ENCODE data around the gene SYTL2. TPM values are rescaled to one million over a fixed set of nuclear protein-coding genes. Genes with fewer than 3 reads are reported as not detected.

SYTL2 gene
- total and polyA plus RNA-seq, 2 experiments from 2014 or later: 3.4 to 7.2 TPM

GRCh38 chr11:85745626-85746025 lies 65.3 kb downstream of the SYTL2 start:
- no peak overlapping the region for H3K27ac Mint-ChIP-seq
- Histone ChIP-seq H3K4me3 (no peak overlapping the region), H3K4me1 (ENCODE audit: insufficient read depth) (peaks cover 25% of the 10 kb centered on the region), H3K27ac (ENCODE audit: low read depth) (no peak overlapping the region), H4K20me1 (replicated peaks; ENCODE audit: insufficient read depth) (no peaks in the 10 kb centered on the region), H3K36me3 (ENCODE audit: insufficient read depth) (no peaks in the 10 kb centered on the region), H3K27me3 (ENCODE audit: insufficient read depth) (no peaks in the 10 kb centered on the region), H3K79me2 (replicated peaks; ENCODE audit: insufficient read depth) (no peaks in the 10 kb centered on the region), H2AFZ (no peak overlapping the region), H3F3A (replicated peaks; ENCODE audit: low read depth) (no peaks in the 10 kb centered on the region), H3K4me2 (no peak overlapping the region), H3K9me2 (ENCODE audit: insufficient read depth) (no peaks in the 10 kb centered on the region; the same call in 1 of the 2 replicates)
- no peak for DNase-seq (ENCODE audit: low spot score)
- no peaks in the 10 kb centered on the region for H3K36me3 Mint-ChIP-seq (ENCODE audit: low read depth)
- H3K4me3 Mint-ChIP-seq: no peak overlapping the region
- H3K4me1 Mint-ChIP-seq: peaks cover 38% of the 10 kb centered on the region
- H3K27me3 Mint-ChIP-seq (ENCODE audit: insufficient read depth, low read depth, poor library complexity): peaks cover 2% of the 10 kb centered on the region
- no peak for ATAC-seq
- H3K9me3 Mint-ChIP-seq: no peaks in the 10 kb centered on the region
- TF ChIP-seq, protein P1, sequence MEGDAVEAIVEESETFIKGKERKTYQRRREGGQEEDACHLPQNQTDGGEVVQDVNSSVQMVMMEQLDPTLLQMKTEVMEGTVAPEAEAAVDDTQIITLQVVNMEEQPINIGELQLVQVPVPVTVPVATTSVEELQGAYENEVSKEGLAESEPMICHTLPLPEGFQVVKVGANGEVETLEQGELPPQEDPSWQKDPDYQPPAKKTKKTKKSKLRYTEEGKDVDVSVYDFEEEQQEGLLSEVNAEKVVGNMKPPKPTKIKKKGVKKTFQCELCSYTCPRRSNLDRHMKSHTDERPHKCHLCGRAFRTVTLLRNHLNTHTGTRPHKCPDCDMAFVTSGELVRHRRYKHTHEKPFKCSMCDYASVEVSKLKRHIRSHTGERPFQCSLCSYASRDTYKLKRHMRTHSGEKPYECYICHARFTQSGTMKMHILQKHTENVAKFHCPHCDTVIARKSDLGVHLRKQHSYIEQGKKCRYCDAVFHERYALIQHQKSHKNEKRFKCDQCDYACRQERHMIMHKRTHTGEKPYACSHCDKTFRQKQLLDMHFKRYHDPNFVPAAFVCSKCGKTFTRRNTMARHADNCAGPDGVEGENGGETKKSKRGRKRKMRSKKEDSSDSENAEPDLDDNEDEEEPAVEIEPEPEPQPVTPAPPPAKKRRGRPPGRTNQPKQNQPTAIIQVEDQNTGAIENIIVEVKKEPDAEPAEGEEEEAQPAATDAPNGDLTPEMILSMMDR (conservative IDR thresholded peaks at IDR 0.05; ENCODE audit: low read depth in 2 of 2): no peak
- TF ChIP-seq EZH2phosphoT487 (IDR thresholded peaks at IDR 0.05; ENCODE audit: unreplicated experiment): no peak
- no peak for TF ChIP-seq ZNF462 (CRISPR knock-in tag; IDR thresholded peaks at IDR 0.05)
- TF ChIP-seq POLR2AphosphoS5 (IDR thresholded peaks at IDR 0.05; ENCODE audit: low read depth): no peak
- no peak for TF ChIP-seq ZNF114 (CRISPR knock-in tag; IDR thresholded peaks at IDR 0.05)
- TF ChIP-seq STAT1 (IDR thresholded peaks at IDR 0.05; ENCODE audit: unreplicated experiment): no peak
- TF ChIP-seq, protein P2, sequence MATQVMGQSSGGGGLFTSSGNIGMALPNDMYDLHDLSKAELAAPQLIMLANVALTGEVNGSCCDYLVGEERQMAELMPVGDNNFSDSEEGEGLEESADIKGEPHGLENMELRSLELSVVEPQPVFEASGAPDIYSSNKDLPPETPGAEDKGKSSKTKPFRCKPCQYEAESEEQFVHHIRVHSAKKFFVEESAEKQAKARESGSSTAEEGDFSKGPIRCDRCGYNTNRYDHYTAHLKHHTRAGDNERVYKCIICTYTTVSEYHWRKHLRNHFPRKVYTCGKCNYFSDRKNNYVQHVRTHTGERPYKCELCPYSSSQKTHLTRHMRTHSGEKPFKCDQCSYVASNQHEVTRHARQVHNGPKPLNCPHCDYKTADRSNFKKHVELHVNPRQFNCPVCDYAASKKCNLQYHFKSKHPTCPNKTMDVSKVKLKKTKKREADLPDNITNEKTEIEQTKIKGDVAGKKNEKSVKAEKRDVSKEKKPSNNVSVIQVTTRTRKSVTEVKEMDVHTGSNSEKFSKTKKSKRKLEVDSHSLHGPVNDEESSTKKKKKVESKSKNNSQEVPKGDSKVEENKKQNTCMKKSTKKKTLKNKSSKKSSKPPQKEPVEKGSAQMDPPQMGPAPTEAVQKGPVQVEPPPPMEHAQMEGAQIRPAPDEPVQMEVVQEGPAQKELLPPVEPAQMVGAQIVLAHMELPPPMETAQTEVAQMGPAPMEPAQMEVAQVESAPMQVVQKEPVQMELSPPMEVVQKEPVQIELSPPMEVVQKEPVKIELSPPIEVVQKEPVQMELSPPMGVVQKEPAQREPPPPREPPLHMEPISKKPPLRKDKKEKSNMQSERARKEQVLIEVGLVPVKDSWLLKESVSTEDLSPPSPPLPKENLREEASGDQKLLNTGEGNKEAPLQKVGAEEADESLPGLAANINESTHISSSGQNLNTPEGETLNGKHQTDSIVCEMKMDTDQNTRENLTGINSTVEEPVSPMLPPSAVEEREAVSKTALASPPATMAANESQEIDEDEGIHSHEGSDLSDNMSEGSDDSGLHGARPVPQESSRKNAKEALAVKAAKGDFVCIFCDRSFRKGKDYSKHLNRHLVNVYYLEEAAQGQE (IDR thresholded peaks at IDR 0.05; ENCODE audit: unreplicated experiment): no peak
- no peak for TF ChIP-seq ETS1 (IDR thresholded peaks at IDR 0.05)
- no peak for TF ChIP-seq NANOG (IDR thresholded peaks at IDR 0.05; ENCODE audit: borderline replicate concordance)
- no peak for TF ChIP-seq EZH2 (IDR thresholded peaks at IDR 0.05; ENCODE audit: low read depth, unreplicated experiment)
- no peak for TF ChIP-seq ZNF331 (CRISPR knock-in tag; IDR thresholded peaks at IDR 0.05; ENCODE audit: low read depth)
- TF ChIP-seq JUNB (IDR thresholded peaks at IDR 0.05; ENCODE audit: unreplicated experiment): no peak
- TF ChIP-seq CREB1 (CRISPR knock-in tag; IDR thresholded peaks at IDR 0.05; ENCODE audit: low read depth): no peak

Measured in GM23338 (cell line).